Right renal pelvis (tissue), 4 donors: ENCODE measurements around the gene BDKRB2. TPM values are rescaled to one million over a fixed set of nuclear protein-coding genes. Genes with fewer than 3 reads are reported as not detected.

ENCODE experiments used
- DNase-seq, 4 donors: peaks; one replicate each; pipeline ENCODE4 v3.0.0-alpha.2; 2013; ENCODE audit warnings: low read depth in 4 of 4, low spot score in 3 of 4, missing footprints in 1 of 4
- polyA plus RNA-seq, 4 donors: library from polyadenylated mRNA; unstranded; fragments of 120-200 nt; gene quantifications; one replicate each; pipeline ENCODE4 v1.2.1, GENCODE V29; 2013; ENCODE audit not compliant: insufficient read length in 4 of 4

The BDKRB2 gene
- polyA plus RNA-seq, 4 donors: 3.2 to 3.7 (median 3.3) TPM

DNA sequence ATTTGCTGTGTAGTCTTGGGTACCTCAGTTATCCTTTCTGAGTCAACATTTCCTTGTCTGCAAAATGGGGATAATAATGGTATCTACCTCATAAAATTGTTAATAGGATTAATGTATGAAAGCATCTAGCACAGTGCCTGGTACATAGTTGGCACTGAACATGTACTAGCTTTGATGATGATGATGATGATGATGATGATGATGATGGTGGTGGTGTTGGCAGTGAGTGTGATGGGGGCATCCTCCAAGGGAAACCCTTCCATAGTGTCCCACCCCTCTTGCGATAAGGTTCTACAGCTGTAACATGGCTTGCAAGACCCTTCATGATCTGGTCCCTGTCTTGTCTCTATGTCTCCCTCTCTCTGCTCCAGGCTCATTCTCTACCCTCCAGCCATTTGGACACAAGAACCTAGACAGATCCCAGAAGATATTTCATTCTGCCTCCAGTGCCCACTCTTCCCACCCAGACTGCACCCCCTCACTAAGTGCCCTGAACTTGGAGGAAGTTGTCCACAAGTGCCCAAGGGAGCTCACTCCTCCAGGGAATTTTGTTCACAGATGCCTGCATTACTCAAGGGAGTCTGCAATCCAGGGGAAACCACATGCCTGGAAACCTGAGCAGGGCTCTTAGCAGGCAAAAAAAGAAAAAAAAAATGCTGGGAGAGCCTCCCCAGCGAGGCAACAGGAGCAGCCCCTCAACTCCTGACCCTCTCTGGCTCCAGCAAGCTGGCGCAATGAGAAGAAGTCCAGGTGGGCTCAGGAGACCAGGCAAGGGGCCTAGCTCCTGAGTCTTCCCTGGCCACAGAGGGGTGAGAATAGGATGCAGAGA, 41.3 kb downstream of the BDKRB2 start:
- DNase-seq: no peak

DNA sequence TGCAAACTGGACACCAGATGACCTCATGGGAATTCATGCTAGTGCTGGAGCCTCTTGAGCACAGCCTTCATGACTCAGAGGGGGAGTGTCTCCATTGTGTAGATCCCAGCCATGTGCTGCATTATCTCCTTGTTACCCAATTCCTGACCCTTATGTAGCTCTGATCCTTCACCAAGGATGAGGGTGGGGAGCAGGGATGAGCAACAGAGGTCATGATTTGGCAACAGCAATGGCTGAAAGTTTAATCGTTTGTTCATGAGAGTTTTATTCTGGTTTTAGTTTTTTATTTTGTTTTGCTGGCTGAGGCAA, 41.9 kb downstream of the BDKRB2 start:
- DNase-seq: no peak

- DNase-seq: no peak
Measured at GRCh38 chr14:96247031-96247430, 42.4 kb downstream of the BDKRB2 start.

DNA sequence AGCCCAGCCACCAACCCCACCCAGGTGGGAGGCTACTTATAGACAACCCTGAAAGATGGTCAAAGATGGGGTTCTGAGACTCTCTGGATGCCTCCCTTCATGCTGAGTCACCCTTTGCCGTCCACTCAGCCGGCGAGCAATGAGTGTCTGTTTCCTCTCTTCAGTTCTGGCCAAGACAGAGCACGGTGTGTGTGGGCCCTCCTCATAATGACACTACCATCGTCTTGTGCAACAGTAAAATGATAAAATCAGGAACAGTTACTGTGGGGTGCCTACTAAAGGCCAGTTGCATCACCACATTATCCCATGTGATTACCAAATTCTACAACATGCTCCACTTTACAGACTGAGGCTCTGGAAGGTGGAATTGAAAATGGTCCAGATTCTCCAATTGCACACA, 44.4 kb downstream of the BDKRB2 start:
- no peak for DNase-seq

DNA sequence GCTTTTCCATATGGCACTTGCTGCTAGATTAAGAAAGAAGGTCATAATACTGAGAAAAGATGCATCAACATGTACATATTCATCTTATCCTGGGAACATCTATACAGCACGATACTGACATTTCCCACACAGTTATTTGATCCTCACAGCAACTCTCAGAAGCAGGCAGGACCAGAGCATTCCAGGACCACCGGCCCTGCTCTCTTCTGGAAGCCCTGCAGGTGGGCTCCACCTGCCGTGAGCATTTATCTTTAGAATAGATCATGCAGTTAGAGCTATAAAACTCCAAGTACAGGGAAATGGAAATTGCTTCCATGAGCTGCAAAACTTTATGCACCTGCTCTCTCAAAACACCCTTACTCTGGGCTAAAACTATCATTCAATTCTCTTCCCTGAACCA, 45.8 kb downstream of the BDKRB2 start:
- no peak for DNase-seq

DNA sequence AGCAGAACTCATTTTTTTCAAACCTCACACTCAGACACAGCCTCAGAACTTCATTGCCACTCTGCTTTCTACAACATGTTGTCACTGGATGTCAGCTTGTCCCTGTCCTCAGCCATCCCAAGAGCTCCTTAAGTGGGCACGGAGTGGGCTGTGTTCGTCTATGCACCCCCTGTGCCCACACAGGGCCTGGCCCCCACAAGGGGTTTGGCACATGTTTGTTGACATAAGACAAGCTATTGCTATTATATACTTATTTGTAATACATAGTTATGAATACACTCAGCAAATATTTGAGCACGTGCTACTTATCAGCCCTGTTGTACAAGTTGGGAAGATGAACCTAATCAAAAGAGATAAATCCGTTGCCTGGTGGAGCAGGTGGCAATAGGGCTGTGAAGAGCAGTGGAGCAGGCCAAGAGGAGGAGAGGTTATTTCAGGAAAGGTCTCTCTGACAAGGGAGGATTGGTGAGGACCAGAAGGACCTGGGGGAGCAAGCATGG, 47.1 kb downstream of the BDKRB2 start:
- no peak for DNase-seq

DNA sequence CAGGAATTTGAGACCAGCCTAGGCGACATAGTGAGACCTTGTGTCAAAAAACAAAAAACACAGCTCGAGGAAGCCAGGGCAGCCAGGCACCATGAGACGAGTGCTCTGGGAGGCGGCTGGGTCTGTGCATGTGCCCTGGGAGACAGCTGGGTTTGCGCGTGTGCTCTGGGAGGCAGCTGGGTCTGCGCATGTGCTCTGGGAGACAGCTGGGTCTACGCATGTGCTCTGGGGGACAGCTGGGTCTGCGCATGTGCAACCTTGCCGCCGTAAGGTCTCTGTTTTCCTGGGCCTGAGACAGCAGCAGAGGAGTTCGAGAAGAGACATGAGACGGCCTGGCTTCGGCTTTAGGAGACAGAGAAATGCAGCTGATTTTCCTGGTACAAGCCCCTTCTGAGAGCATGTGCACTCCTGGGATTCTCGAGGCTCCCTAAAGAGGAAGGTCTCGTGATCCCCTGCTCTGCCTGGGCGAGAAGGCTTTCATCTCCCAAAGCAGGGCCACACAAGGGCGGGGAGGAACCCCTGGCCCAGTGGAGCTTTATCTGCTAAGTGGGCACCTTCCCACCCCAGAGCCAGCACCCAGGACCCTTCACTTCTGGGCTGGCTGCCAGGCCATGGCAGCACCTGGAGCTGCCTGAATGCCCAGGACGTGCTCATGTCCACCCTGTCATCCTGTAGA, 47.8 kb downstream of the BDKRB2 start:
- no peak for DNase-seq

DNA sequence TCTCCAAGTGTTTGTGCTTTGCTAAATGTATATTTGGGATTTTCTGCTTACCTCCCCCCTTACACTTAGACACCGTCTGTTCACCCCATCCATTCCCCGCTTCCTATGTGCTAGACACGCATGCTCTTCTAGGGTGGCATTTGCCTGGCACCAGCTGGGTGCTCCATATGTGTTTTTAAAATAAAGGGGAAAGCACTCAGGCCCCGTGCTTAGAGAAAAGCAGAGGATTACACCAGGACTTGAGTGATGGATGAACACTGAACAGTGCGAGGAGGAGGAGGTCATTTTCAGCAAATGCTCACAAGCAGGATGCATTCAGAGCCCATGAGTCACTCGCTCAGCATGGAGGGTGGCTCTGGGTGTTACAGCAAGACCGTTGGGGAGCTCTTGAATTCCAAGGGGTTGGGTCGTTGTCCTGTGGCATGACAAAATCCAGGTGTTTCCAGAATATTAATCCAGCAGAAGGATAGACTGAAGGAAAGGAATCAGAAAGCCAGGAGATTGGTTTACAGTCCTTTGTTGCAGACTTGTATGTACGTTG, 48.4 kb downstream of the BDKRB2 start:
- no peak for DNase-seq

DNA sequence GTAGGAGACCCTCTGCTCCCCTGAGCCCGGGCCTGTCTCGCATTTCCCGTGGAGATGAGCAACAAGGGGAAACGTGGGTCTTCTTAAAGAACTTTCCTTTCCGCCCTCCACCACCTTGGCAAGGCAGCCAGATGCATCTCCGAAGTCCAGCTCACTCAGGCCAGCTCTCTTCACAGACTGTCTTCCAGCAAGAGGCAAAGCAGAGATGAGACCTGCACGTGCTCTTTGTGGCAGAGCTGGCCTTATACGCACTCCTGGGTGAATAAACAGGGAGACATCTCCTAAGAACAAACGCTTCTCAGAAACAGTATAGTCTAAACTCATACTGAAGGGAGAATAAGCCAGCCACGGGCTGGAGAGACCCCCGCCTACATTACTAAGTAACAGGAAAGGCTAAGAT, 50.0 kb downstream of the BDKRB2 start:
- no peak for DNase-seq

GRCh38 chr14:96255501-96256366, 51.1 kb downstream of the BDKRB2 start, which contains the start of gene BDKRB1:
TSS of gene BDKRB1 (plus strand) at chr14:96256210. CDS start at chr14:96263683, 7,473 bp downstream.
- DNase-seq: no peak

DNA sequence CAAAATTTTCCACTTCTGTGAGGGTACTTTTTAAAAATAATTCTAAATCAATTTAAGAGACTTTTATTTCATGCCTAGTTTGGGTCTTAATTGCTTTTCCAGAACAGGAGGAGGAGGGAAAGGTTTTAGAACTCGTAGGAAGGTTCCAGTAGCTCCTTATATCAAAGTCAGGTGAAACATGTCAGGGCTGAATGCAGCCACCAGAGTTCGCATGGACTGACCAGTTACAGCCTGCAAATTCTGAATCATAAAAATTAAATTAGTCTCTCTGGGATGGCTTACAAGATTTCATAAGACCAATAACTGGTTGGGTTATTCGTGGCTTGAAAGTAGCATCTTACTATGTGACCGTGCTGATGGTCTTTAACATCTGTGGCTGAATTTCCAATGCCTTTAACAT, 51.8 kb downstream of the BDKRB2 start:
- no peak for DNase-seq

GRCh38 chr14:96257056-96257455, 52.4 kb downstream of the BDKRB2 start:
- DNase-seq: no peak

GRCh38 chr14:96257900-96258299, 53.3 kb downstream of the BDKRB2 start:
- no peak for DNase-seq

- DNase-seq: no peak
Measured at GRCh38 chr14:96260341-96260821, 55.7 kb downstream of the BDKRB2 start.

GRCh38 chr14:96261053-96261452, 56.4 kb downstream of the BDKRB2 start:
- DNase-seq: no peak

GRCh38 chr14:96261772-96262655, 57.4 kb downstream of the BDKRB2 start:
- DNase-seq: no peak

- DNase-seq: no peak
Measured at GRCh38 chr14:96263347-96264199, 58.9 kb downstream of the BDKRB2 start.

GRCh38 chr14:96264200-96264553, 59.5 kb downstream of the BDKRB2 start:
- DNase-seq: no peak

GRCh38 chr14:96264853-96265252, 60.2 kb downstream of the BDKRB2 start:
- DNase-seq: no peak
